Dendritic cell treated with granulocyte-macrophage colony-stimulating factor and Interleukin-4, amounts not matched to agents 40 ng/mL and 50 ng/mL, for 4 days (primary cell): ENCODE data around the gene RHAG.

Experiments
- H3K27ac Mint-ChIP-seq: one replicate; pipeline ENCODE4 v1.8.0; 2022; ENCODE audit warnings: mild to moderate bottlenecking, mixed read lengths
- H3K27me3 Mint-ChIP-seq: one replicate; pipeline ENCODE4 v1.8.0; 2022; ENCODE audit warnings: mild to moderate bottlenecking, mixed read lengths
- H3K36me3 Mint-ChIP-seq: one replicate; pipeline ENCODE4 v1.8.0; 2022; ENCODE audit warnings: low read depth, mixed read lengths
- H3K4me1 Mint-ChIP-seq: one replicate; pipeline ENCODE4 v1.8.0; 2022; ENCODE audit warnings: low read depth, mixed read lengths
- H3K4me3 Mint-ChIP-seq: one replicate; pipeline ENCODE4 v1.8.0; 2022; ENCODE audit warnings: mild to moderate bottlenecking, moderate library complexity, mixed read lengths
- H3K9me3 Mint-ChIP-seq: one replicate; pipeline ENCODE4 v1.8.0; 2022; ENCODE audit warnings: mixed read lengths
- intact Hi-C: fragments of 100-400 bp; cut with micrococcal nuclease; formaldehyde crosslinking; loops from one replicate; pipeline ENCODE4 v1.15.0; 2022

Gene RHAG

DNA sequence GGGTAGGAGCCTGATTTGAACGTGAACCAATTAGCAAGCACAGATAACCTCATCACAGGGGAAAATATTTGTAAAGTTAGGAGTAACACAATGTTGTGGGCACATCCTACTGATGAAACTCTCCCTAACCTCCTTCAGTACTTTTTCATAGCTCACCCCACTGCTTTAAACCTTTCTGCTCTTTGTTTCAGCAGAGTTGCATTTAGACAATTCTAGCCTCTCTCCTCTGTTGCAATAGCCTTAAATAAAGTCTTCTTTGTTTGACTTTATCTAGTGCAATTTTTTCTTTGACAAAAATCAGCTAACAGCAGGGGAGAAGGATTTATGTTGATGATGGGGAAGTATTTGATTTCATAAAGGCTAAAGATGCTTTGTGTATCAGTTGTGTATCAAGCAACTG lies 72.1 kb downstream of the RHAG start:
- H3K9me3 Mint-ChIP-seq, result no peaks in the 10 kb centered on the region
- no peaks in the 10 kb centered on the region for H3K36me3 Mint-ChIP-seq
- H3K27me3 Mint-ChIP-seq, result no peaks in the 10 kb centered on the region
- H3K4me1 Mint-ChIP-seq, result no peaks in the 10 kb centered on the region
- H3K27ac Mint-ChIP-seq, result no peak overlapping the region
- intact Hi-C loops, result no loop called here
- no peak overlapping the region for H3K4me3 Mint-ChIP-seq

DNA sequence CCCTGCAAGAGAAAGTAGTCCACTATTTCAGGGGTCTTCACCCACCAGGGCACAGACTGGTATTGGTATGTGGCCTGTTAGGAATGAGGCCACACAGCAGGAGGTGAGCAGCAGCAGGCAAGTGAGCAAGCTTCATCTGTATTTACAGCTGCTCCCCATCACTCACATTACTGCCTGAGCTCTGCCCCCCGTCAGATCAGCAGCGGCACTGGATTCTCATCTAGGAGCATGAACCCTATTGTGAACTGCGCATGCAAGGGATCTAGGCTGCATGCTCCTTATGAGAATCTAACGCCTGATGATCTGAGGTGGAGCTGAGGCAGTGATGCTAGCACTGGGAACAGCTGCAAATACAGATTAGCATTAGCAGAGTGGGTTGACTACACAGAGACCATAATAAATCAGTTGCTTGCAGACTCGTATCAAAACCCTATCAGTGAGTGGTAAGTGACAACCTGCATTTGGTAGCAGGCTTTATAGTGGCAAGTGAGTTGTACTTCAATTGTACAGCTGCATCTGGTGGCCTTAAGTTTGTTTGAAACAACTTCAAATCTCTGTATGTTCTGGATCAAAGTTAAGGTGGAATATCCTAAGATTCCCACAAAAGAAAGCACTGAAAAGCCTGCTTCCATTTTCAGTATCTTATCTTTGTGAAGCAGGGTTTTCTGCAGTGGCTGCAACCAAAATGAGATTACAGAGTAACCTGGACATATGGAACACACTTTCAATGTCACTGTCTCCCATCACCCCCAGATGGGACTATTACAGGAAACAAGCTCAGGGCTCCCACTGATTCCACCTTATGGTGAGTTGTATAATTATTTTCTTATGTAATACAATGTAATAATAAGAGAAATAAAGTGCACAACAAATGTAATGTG lies 73.4 kb downstream of the RHAG start:
- H3K36me3 Mint-ChIP-seq, result no peaks in the 10 kb centered on the region
- no peaks in the 10 kb centered on the region for H3K4me1 Mint-ChIP-seq
- no peaks in the 10 kb centered on the region for H3K9me3 Mint-ChIP-seq
- intact Hi-C loops, result no loop called here
- H3K27me3 Mint-ChIP-seq, result no peaks in the 10 kb centered on the region
- H3K4me3 Mint-ChIP-seq, result no peak overlapping the region
- H3K27ac Mint-ChIP-seq, result no peak overlapping the region

DNA sequence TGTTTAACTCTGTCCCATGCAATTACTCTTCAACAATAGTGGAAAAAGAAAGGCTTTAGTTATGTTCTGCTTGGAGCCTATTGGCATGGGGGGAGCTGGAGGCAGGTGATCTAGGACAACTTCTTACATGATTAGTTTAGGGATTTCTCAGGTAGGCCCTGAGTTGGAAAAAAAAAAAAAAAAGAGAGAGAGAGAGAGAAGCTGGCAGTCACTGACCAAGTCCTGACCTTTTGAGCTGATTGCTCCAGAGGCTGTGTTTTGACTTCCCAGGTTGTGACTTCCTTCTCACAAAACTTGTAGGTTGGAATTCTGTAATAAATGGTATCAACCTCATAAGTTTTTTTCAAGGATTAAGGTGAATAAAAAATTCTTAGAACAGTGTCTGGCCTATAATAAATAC lies 78.4 kb downstream of the RHAG start:
- no peak overlapping the region for H3K4me3 Mint-ChIP-seq
- H3K36me3 Mint-ChIP-seq, result no peaks in the 10 kb centered on the region
- intact Hi-C loops, result no loop called here
- H3K4me1 Mint-ChIP-seq, result no peaks in the 10 kb centered on the region
- no peaks in the 10 kb centered on the region for H3K27me3 Mint-ChIP-seq
- H3K9me3 Mint-ChIP-seq, result no peaks in the 10 kb centered on the region
- no peak overlapping the region for H3K27ac Mint-ChIP-seq

DNA sequence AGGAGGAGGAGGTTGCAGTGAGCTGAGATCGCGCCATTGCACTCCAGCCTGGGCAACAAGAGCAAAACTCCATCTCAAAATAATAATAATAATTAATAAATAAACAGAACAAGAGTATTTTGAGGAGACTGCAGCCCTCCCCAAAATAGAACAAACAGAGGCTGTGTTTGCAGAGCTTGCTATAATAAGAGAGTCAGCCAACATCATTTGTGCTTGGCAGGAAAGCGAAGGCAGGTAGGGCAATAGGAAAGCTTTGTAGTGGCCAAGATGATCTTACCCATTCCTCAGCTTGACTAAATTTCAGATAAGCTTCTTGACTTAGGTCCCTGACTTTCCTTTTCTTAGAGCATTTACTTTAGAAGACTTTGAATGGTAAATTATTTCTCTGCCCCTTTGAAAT lies 79.5 kb downstream of the RHAG start:
- Mint-ChIP-seq H3K36me3 (no peaks in the 10 kb centered on the region), H3K27me3 (peaks cover 7% of the 10 kb centered on the region), H3K9me3 (no peaks in the 10 kb centered on the region), H3K27ac (no peak overlapping the region), H3K4me3 (no peak overlapping the region), H3K4me1 (no peaks in the 10 kb centered on the region)
- intact Hi-C loops, result no loop called here

DNA sequence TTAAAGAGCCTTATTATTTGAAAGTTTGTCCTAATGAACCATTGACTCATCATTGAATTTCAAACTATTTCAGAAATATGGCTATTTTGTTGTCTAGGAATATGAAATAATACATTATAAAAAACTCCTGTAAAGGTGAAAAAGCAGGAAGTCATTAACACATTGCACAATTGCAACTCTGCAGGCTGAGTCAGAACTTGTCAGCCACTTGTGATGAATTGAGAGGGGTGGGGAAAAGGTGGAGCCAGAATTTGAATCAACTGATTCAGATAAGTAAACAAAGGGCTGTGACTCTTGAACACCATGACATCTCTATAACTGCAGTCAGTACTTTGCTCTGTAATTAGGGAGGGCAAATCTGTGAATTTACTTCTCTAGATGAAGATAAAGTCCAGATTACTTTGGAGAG lies 80.2 kb downstream of the RHAG start:
- H3K27ac Mint-ChIP-seq, result no peak overlapping the region
- H3K36me3 Mint-ChIP-seq, result no peaks in the 10 kb centered on the region
- no peak overlapping the region for H3K4me3 Mint-ChIP-seq
- peaks cover 6% of the 10 kb centered on the region for H3K4me1 Mint-ChIP-seq
- intact Hi-C loops, result no loop called here
- H3K27me3 Mint-ChIP-seq, result peaks cover 12% of the 10 kb centered on the region
- H3K9me3 Mint-ChIP-seq, result no peaks in the 10 kb centered on the region

DNA sequence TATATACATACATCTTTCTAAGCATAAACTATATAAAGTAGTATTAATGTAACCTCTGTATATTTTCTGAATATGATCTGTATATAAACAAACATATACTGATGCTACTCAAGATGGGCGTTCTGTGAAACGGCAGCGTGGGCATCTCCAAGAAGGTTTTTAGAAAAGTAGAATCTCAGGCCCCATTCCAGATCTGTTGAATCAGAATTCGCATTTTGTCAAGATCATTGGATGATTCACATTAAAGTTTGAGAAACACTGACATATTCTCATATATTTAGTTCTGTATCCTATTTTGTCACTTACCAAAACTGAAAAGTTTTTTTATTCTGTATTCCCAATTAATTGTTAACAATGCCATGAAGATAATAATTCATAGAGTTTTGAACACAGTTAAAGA lies 80.7 kb downstream of the RHAG start:
- Mint-ChIP-seq H3K4me1 (peaks cover 11% of the 10 kb centered on the region), H3K27ac (no peak overlapping the region), H3K36me3 (no peaks in the 10 kb centered on the region), H3K4me3 (no peak overlapping the region), H3K9me3 (no peaks in the 10 kb centered on the region), H3K27me3 (peaks cover 17% of the 10 kb centered on the region)
- intact Hi-C loops, result no loop called here
